ENCODE data around the gene SGSM2. TPM values are rescaled to one million over a fixed set of nuclear protein-coding genes. Genes with fewer than 3 reads are reported as not detected.

Gene SGSM2
- total RNA-seq, result 27.6 and 28.2 TPM in 2 replicates

GRCh38 chr17:2336852-2337543 lies at the start of gene SGSM2:
Gene SGSM2 (plus strand): TSS chr17:2337501. CDS start chr17:2337689, 188 bp downstream.
- peak within 1 kb of the TSS; percentile 87 for H3K4me3 ChIP-seq (ENCODE audit: low read depth, low read length)
- TF ChIP-seq, protein P1, sequence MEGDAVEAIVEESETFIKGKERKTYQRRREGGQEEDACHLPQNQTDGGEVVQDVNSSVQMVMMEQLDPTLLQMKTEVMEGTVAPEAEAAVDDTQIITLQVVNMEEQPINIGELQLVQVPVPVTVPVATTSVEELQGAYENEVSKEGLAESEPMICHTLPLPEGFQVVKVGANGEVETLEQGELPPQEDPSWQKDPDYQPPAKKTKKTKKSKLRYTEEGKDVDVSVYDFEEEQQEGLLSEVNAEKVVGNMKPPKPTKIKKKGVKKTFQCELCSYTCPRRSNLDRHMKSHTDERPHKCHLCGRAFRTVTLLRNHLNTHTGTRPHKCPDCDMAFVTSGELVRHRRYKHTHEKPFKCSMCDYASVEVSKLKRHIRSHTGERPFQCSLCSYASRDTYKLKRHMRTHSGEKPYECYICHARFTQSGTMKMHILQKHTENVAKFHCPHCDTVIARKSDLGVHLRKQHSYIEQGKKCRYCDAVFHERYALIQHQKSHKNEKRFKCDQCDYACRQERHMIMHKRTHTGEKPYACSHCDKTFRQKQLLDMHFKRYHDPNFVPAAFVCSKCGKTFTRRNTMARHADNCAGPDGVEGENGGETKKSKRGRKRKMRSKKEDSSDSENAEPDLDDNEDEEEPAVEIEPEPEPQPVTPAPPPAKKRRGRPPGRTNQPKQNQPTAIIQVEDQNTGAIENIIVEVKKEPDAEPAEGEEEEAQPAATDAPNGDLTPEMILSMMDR (conservative IDR thresholded peaks at IDR 0.05; ENCODE audit: low read depth, low read length), result no peak
- DNase-seq (ENCODE audit: low read depth), result no peak

DNA sequence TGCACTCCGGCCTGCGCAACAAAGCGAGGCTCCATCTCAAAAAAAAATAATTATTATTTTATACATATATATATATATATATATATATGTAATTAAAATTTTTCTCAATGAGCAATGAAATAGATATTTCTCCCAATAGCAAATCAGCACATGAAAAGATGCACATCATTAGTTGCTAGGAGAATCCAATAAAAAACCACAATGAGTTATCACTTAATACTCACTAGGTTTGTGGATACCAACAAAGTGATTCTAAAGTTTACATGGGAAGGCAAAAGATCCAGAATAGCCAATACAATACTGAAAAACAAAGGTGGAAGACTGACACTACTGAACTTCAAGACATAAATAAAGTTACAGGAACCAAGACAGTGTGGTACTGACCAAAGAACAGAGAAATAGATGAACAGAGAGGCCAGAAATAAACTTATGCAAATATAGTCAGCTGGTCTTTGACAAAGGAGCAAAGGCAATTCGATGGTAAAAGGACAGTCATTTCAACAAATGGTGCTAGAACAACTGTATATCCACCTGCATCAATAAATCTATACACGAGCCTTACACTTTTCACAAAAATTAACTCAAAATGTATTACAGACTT lies 47.3 kb upstream of the SGSM2 start:
- TF ChIP-seq, protein P1 (conservative IDR thresholded peaks at IDR 0.05; ENCODE audit: low read depth, low read length), result no peak
- no peak for DNase-seq (ENCODE audit: low read depth)
- no peak overlapping the region for H3K4me3 ChIP-seq (ENCODE audit: low read depth, low read length)

DNA sequence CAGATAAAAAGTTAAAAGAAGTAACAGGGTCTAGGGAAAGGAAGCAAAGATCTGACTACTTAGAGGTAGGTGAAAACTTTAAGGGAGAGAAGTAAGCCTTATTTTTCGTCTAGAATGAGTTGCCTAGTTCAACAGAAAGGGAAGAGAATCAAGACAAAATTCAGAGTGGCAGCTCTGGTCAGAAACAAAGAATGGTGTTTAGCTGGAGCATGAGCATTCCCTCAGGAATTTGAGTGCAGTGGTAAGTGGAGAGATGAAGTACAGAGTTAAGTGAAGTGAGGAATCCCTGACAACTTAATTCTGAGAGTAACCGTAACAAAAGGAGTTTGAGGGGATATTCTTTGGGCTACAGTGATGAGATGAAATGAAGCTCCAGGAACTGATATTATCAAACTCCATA lies 45.2 kb upstream of the SGSM2 start:
- H3K4me3 ChIP-seq (ENCODE audit: low read depth, low read length), result no peak overlapping the region
- DNase-seq (ENCODE audit: low read depth), result no peak
- TF ChIP-seq, protein P1 (conservative IDR thresholded peaks at IDR 0.05; ENCODE audit: low read depth, low read length), result no peak

- no peak overlapping the region for H3K4me3 ChIP-seq (ENCODE audit: low read depth, low read length)
- no peak for DNase-seq (ENCODE audit: low read depth)
- TF ChIP-seq, protein P1 (conservative IDR thresholded peaks at IDR 0.05; ENCODE audit: low read depth, low read length), result no peak
These were observed 41.7 kb upstream of the SGSM2 start for GRCh38 chr17:2295575-2295974.

GRCh38 chr17:2297023-2297422 lies 40.3 kb upstream of the SGSM2 start:
- no peak overlapping the region for H3K4me3 ChIP-seq (ENCODE audit: low read depth, low read length)
- TF ChIP-seq, protein P1 (conservative IDR thresholded peaks at IDR 0.05; ENCODE audit: low read depth, low read length), result no peak
- DNase-seq (ENCODE audit: low read depth), result no peak

- no peak overlapping the region for H3K4me3 ChIP-seq (ENCODE audit: low read depth, low read length)
- TF ChIP-seq, protein P1 (conservative IDR thresholded peaks at IDR 0.05; ENCODE audit: low read depth, low read length), result no peak
- DNase-seq (ENCODE audit: low read depth), result no peak
These were observed 38.2 kb upstream of the SGSM2 start for GRCh38 chr17:2299136-2299535.

DNA sequence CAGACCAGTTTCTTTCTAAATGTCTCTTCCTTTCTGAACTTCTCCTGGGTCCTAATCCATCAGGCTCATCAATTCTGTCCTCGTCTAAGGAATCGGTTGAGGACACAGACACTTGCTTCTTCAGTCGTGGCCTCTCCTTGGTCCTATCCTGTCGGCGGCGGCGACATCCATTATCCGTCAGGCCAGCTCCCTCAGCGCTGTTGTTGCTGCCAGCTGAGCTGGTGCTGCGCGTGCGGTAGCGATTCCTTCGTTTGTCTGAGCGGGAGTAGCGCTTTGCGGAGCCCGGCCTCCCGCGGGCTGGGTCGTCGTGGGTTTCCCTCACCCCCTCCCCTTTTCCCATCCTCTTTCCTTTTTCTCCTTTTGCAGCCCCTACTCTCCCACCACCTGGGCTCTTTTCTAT lies 37.5 kb upstream of the SGSM2 start:
- no peak overlapping the region for H3K4me3 ChIP-seq (ENCODE audit: low read depth, low read length)
- no peak for DNase-seq (ENCODE audit: low read depth)
- TF ChIP-seq, protein P1 (conservative IDR thresholded peaks at IDR 0.05; ENCODE audit: low read depth, low read length), result no peak
